Measurements from ENCODE around the gene COG3.

The COG3 gene

GRCh38 chr13:45564133-45564776 is 99.5 kb downstream of the COG3 start:
- DNase-seq: no peak

GRCh38 chr13:45565331-45565730 is 100.6 kb downstream of the COG3 start:
- DNase-seq: no peak

- no peak for DNase-seq
Observed at GRCh38 chr13:45575146-45575829, 110.5 kb downstream of the COG3 start.

GRCh38 chr13:45575830-45576180 is 111.1 kb downstream of the COG3 start:
- DNase-seq: no peak

- no peak for DNase-seq
Observed at GRCh38 chr13:45576466-45576865, 111.7 kb downstream of the COG3 start.

- DNase-seq: no peak
Observed at GRCh38 chr13:45582408-45583076, 117.8 kb downstream of the COG3 start.

- DNase-seq: no peak
Observed at GRCh38 chr13:45584816-45585215, 120.1 kb downstream of the COG3 start.
